Glutamatergic neuron (in vitro differentiated cells): ENCODE results near the gene AMOTL1. TPM values are rescaled to one million over a fixed set of nuclear protein-coding genes. Genes with fewer than 3 reads are reported as not detected.

Source experiments
- DNase-seq: peaks from one replicate; pipeline ENCODE4 v3.0.0; 2022
- H3K27ac Mint-ChIP-seq: one replicate; pipeline ENCODE4 v1.8.0; 2020; ENCODE audit warnings: mild to moderate bottlenecking, mixed read lengths, inconsistent platforms; ENCODE audit not compliant: unreplicated experiment
- H3K27me3 Mint-ChIP-seq: one replicate; pipeline ENCODE4 v1.8.0; 2020; ENCODE audit warnings: mild to moderate bottlenecking, moderate library complexity, mixed read lengths, inconsistent platforms; ENCODE audit not compliant: unreplicated experiment
- H3K36me3 Mint-ChIP-seq: one replicate; pipeline ENCODE4 v1.8.0; 2020; ENCODE audit warnings: mild to moderate bottlenecking, mixed read lengths, inconsistent platforms; ENCODE audit not compliant: unreplicated experiment
- H3K4me1 Mint-ChIP-seq: one replicate; pipeline ENCODE4 v1.8.0; 2020; ENCODE audit warnings: mild to moderate bottlenecking, low read depth, mixed read lengths, inconsistent platforms; ENCODE audit not compliant: unreplicated experiment
- H3K4me3 Mint-ChIP-seq: one replicate; pipeline ENCODE4 v1.8.0; 2020; ENCODE audit warnings: mild to moderate bottlenecking, mixed read lengths, inconsistent platforms; ENCODE audit not compliant: unreplicated experiment
- H3K9me3 Mint-ChIP-seq: one replicate; pipeline ENCODE4 v1.8.0; 2020; ENCODE audit warnings: mild to moderate bottlenecking, moderate library complexity, mixed read lengths, inconsistent platforms; ENCODE audit not compliant: unreplicated experiment
- CTCF ChIP-seq: fragments of 200-600 bp; sonication (generic); IDR thresholded peaks from one replicate; pipeline ENCODE4 v1.5.0; 2021; ENCODE audit not compliant: partially characterized antibody, unreplicated experiment
- total RNA-seq: library from RNA; stranded (reverse); fragmentation: NEBNext Ultra II Directional; extraction: Animal tissue kit (Norgen Biotek cat#: 25700); gene quantifications from one replicate; pipeline ENCODE4 v1.2.1, GENCODE V29; 2021; ENCODE audit not compliant: unreplicated experiment

AMOTL1 gene
- total RNA-seq, 1 donor from 2014 or later: 27.6 TPM

GRCh38 chr11:94737171-94737611 is 31.0 kb upstream of the AMOTL1 start:
- H3K27me3 Mint-ChIP-seq: no peaks in the 10 kb centered on the region
- H3K27ac Mint-ChIP-seq: no peak overlapping the region
- no peak for DNase-seq
- H3K4me1 Mint-ChIP-seq: peaks cover 10% of the 10 kb centered on the region
- TF ChIP-seq CTCF: no peak
- H3K4me3 Mint-ChIP-seq: no peak overlapping the region
- peaks cover 2% of the 10 kb centered on the region for H3K9me3 Mint-ChIP-seq
- H3K36me3 Mint-ChIP-seq: no peaks in the 10 kb centered on the region

- peaks cover 10% of the 10 kb centered on the region for H3K4me1 Mint-ChIP-seq
These were observed 29.4 kb upstream of the AMOTL1 start for GRCh38 chr11:94738746-94739145.

GRCh38 chr11:94739331-94739730 is 28.8 kb upstream of the AMOTL1 start:
- H3K4me3 Mint-ChIP-seq: no peak overlapping the region
- no peaks in the 10 kb centered on the region for H3K36me3 Mint-ChIP-seq
- no peak for TF ChIP-seq CTCF
- H3K27me3 Mint-ChIP-seq: no peaks in the 10 kb centered on the region
- H3K4me1 Mint-ChIP-seq: peaks cover 7% of the 10 kb centered on the region
- DNase-seq: no peak
- H3K9me3 Mint-ChIP-seq: peaks cover 2% of the 10 kb centered on the region
- no peak overlapping the region for H3K27ac Mint-ChIP-seq

More at GRCh38 chr11:94738746-94739145, 29.4 kb upstream of the AMOTL1 start:
- H3K27ac Mint-ChIP-seq: no peak overlapping the region
- no peaks in the 10 kb centered on the region for H3K36me3 Mint-ChIP-seq
- no peak overlapping the region for H3K4me3 Mint-ChIP-seq
- H3K9me3 Mint-ChIP-seq: peaks cover 2% of the 10 kb centered on the region
- TF ChIP-seq CTCF: no peak
- no peaks in the 10 kb centered on the region for H3K27me3 Mint-ChIP-seq
- DNase-seq: no peak

GRCh38 chr11:94740083-94741021 is 27.8 kb upstream of the AMOTL1 start:
- no peak for TF ChIP-seq CTCF
- H3K27me3 Mint-ChIP-seq: no peaks in the 10 kb centered on the region
- H3K4me3 Mint-ChIP-seq: peak overlapping the region; percentile 95
- peaks cover 2% of the 10 kb centered on the region for H3K9me3 Mint-ChIP-seq
- H3K4me1 Mint-ChIP-seq: peaks cover 3% of the 10 kb centered on the region
- peak; percentile 64 for DNase-seq
- no peaks in the 10 kb centered on the region for H3K36me3 Mint-ChIP-seq
- no peak overlapping the region for H3K27ac Mint-ChIP-seq

- H3K36me3 Mint-ChIP-seq: no peaks in the 10 kb centered on the region
- H3K4me3 Mint-ChIP-seq: peak overlapping the region; percentile 95
- DNase-seq: peak; percentile 24
- H3K27me3 Mint-ChIP-seq: no peaks in the 10 kb centered on the region
- peaks cover 2% of the 10 kb centered on the region for H3K9me3 Mint-ChIP-seq
- peak; percentile 26 for TF ChIP-seq CTCF
- no peak overlapping the region for H3K27ac Mint-ChIP-seq
- peaks cover 3% of the 10 kb centered on the region for H3K4me1 Mint-ChIP-seq
These were observed 27.0 kb upstream of the AMOTL1 start for GRCh38 chr11:94741022-94741679.
